Smooth muscle cell (in vitro differentiated cells): ENCODE results near the gene GADL1. TPM values are rescaled to one million over a fixed set of nuclear protein-coding genes. Genes with fewer than 3 reads are reported as not detected.

ENCODE experiments used
- DNase-seq: peaks from one replicate; lab custom pipeline; 2025; ENCODE audit not compliant: unreplicated experiment; lab: John Stamatoyannopoulos, UW
- H2AFZ ChIP-seq: fragments of 200-600 bp; sonication (generic); 2 replicates; pipeline ENCODE4 v1.6.0; 2016; ENCODE audit warnings: antibody characterized with exemption, low read depth, mild to moderate bottlenecking
- H3F3A ChIP-seq: fragments of 200-600 bp; sonication (generic); 2 replicates; pipeline ENCODE4 v1.6.0; 2017; ENCODE audit warnings: antibody characterized with exemption, low read depth
- H3K27ac ChIP-seq: fragments of 200-600 bp; sonication (generic); 2 replicates; pipeline ENCODE4 v1.5.1; 2016; ENCODE audit warnings: low read depth, mild to moderate bottlenecking
- H3K27me3 ChIP-seq: fragments of 200-600 bp; sonication (generic); 2 replicates; pipeline ENCODE4 v1.6.1; 2016; ENCODE audit warnings: low read depth, mild to moderate bottlenecking
- H3K36me3 ChIP-seq: fragments of 200-600 bp; sonication (generic); 2 replicates; pipeline ENCODE4 v1.5.1; 2016; ENCODE audit warnings: low read depth
- H3K4me1 ChIP-seq: fragments of 200-600 bp; sonication (generic); 2 replicates; pipeline ENCODE4 v1.5.1; 2016; ENCODE audit warnings: low read depth
- H3K4me2 ChIP-seq: fragments of 200-600 bp; sonication (generic); 2 replicates; pipeline ENCODE4 v1.6.0; 2016; ENCODE audit warnings: mild to moderate bottlenecking
- H3K4me3 ChIP-seq: fragments of 200-600 bp; sonication (generic); 2 replicates; pipeline ENCODE4 v1.5.1; 2016; ENCODE audit warnings: mild to moderate bottlenecking
- H3K79me2 ChIP-seq: fragments of 200-600 bp; sonication (generic); 2 replicates; pipeline ENCODE4 v1.6.0; 2016; ENCODE audit warnings: low read depth, mild to moderate bottlenecking
- H3K9ac ChIP-seq: fragments of 200-600 bp; sonication (generic); 2 replicates; pipeline ENCODE4 v1.6.0; 2016; ENCODE audit warnings: low read depth
- H3K9me3 ChIP-seq: fragments of 200-600 bp; sonication (generic); replicated peaks from 2 replicates; pipeline ENCODE4 v1.5.1; 2016; ENCODE audit warnings: low read depth
- H4K20me1 ChIP-seq: fragments of 200-600 bp; sonication (generic); 2 replicates; pipeline ENCODE4 v1.6.0; 2016; ENCODE audit warnings: low read depth
- WGBS: methylation state at CpG from one replicate; pipeline ENCODE4 v1.1.7; 2016; ENCODE audit warnings: low lambda C conversion rate; 5-methylcytosine and 5-hydroxymethylcytosine counted together
- polyA plus RNA-seq: library from polyadenylated mRNA; unstranded; fragments of >200 nt; fragmentation: Nextera tagmentation; extraction: Ambion mirVana; gene quantifications from 2 replicates; pipeline ENCODE4 v1.2.1, GENCODE V29; 2016
- total RNA-seq: library from RNA; depleted of rRNA; stranded (reverse); fragments of >200 nt; gene quantifications from 2 replicates; pipeline ENCODE4 v1.2.3, GENCODE V29; 2014
- TF ChIP-seq, protein P1 (sequence below): fragments of 200-600 bp; sonication (generic); IDR thresholded peaks from 2 replicates; pipeline ENCODE4 v1.5.1; 2017; ENCODE audit warnings: borderline replicate concordance, mild to moderate bottlenecking, antibody characterized with exemption; ENCODE audit not compliant: insufficient read depth, poor library complexity, severe bottlenecking

Gene GADL1
- total and polyA plus RNA-seq, 2 experiments from 2014 or later: not detected

DNA sequence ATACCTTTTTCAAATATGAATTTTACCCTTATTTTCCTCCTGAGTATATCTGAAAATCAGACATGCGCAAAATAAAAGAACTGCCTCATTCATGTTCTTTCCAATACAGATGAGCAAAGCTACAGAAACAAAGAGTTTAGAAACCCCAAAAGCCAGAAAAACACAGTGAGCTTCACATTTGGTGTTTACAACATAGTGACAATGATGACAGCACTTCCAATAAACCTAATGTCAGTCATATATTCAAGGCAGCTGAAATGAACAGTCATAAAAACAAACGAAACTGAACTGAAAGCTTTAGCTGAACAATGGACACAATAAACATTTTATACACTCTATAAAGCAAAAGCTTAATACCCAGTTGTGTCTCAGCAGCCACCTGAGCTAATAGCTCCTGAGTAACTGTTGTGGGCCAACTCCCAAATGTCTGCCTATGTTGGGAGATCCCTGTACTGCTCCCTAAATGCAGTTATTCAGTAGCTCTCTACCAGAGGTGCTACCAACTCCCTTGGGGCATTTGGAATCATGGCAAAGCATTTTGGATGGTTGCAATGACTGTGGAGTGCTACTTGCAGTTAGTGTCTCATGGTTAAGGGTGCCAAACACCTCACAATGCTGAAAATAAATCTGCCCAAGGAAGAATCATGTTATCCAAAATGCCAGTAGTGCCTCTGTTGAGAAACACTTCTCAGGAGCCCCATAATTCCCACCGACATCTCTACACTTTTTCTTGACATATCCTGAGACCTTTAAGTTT lies 156.5 kb downstream of the GADL1 start:
- no peaks in the 10 kb centered on the region for H3F3A ChIP-seq
- no peak for DNase-seq
- H3K9ac ChIP-seq: no peak overlapping the region
- 84% methylated on average over 3 of the region's 3 CpGs for WGBS
- H3K4me1 ChIP-seq: peaks cover 8% of the 10 kb centered on the region
- H3K27me3 ChIP-seq: no peaks in the 10 kb centered on the region
- H3K4me2 ChIP-seq: no peak overlapping the region
- no peak overlapping the region for H3K4me3 ChIP-seq
- H3K27ac ChIP-seq: no peak overlapping the region
- H3K79me2 ChIP-seq: no peaks in the 10 kb centered on the region
- no peaks in the 10 kb centered on the region for H3K36me3 ChIP-seq
- H4K20me1 ChIP-seq: no peaks in the 10 kb centered on the region
- no peak overlapping the region for H2AFZ ChIP-seq
- no peaks in the 10 kb centered on the region for H3K9me3 ChIP-seq
- TF ChIP-seq, protein P1, sequence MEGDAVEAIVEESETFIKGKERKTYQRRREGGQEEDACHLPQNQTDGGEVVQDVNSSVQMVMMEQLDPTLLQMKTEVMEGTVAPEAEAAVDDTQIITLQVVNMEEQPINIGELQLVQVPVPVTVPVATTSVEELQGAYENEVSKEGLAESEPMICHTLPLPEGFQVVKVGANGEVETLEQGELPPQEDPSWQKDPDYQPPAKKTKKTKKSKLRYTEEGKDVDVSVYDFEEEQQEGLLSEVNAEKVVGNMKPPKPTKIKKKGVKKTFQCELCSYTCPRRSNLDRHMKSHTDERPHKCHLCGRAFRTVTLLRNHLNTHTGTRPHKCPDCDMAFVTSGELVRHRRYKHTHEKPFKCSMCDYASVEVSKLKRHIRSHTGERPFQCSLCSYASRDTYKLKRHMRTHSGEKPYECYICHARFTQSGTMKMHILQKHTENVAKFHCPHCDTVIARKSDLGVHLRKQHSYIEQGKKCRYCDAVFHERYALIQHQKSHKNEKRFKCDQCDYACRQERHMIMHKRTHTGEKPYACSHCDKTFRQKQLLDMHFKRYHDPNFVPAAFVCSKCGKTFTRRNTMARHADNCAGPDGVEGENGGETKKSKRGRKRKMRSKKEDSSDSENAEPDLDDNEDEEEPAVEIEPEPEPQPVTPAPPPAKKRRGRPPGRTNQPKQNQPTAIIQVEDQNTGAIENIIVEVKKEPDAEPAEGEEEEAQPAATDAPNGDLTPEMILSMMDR: no peak

DNA sequence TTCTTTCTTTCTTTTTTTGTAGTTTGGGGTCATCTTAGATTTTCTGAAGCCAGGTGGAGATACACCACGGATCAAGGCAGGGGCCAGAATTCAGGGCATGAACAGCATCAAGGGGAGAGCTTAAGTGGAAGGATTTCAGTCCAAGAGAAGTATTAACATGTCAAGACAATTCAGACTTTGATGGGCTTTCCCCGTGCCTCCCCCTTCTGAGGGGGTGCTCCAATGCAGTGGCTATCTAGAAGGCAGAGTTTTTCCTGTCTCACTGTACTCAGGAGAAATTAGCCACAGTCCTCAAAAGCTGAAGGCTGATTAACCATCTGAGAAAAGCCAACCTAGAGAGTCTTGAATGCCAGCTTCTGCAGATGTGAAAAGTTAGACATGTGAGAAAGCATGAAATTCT lies 160.8 kb downstream of the GADL1 start:
- 86% methylated on average over 2 of the region's 2 CpGs for whole genome bisulfite sequencing
- peaks cover 8% of the 10 kb centered on the region for H3K4me1 ChIP-seq
- TF ChIP-seq, protein P1: no peak
- no peak for DNase-seq
- H2AFZ ChIP-seq: no peak overlapping the region
- no peaks in the 10 kb centered on the region for H3K27me3 ChIP-seq
- no peak overlapping the region for H3K9ac ChIP-seq
- no peak overlapping the region for H3K27ac ChIP-seq
- H3K4me2 ChIP-seq: peak overlapping the region; percentile 16
- H3K4me3 ChIP-seq: no peak overlapping the region
- H4K20me1 ChIP-seq: no peaks in the 10 kb centered on the region
- no peaks in the 10 kb centered on the region for H3F3A ChIP-seq
- H3K36me3 ChIP-seq: no peaks in the 10 kb centered on the region
- no peaks in the 10 kb centered on the region for H3K9me3 ChIP-seq
- H3K79me2 ChIP-seq: no peaks in the 10 kb centered on the region

DNA sequence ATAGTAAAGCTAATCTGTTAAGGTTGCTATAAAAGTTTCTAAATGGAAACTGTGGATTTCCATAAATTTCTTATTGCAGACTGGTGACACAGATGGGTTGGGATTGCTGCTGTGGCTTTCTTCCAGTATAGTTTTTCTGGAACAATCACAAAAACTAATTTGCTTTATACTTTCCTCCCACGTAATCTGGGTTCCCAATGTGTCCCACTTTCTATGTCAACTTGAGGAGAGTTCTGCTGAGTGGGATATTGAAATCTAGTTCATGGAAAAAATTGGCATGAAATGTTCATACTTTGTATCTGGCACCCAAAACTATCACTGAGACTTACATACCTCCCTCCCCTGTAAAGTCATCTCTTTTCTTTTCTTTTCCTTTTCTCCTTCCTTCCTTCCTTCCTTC lies 161.3 kb downstream of the GADL1 start:
- Histone ChIP-seq H3K9me3 (no peaks in the 10 kb centered on the region), H3K27ac (no peak overlapping the region), H4K20me1 (no peaks in the 10 kb centered on the region), H3K27me3 (no peaks in the 10 kb centered on the region), H3K9ac (no peak overlapping the region), H3K36me3 (no peaks in the 10 kb centered on the region), H2AFZ (no peak overlapping the region), H3K4me1 (peaks cover 8% of the 10 kb centered on the region), H3K4me3 (no peak overlapping the region), H3F3A (no peaks in the 10 kb centered on the region), H3K4me2 (no peak overlapping the region), H3K79me2 (no peaks in the 10 kb centered on the region)
- WGBS: 86% methylated on average over 1 of the region's 1 CpG
- no peak for DNase-seq
- TF ChIP-seq, protein P1: no peak

DNA sequence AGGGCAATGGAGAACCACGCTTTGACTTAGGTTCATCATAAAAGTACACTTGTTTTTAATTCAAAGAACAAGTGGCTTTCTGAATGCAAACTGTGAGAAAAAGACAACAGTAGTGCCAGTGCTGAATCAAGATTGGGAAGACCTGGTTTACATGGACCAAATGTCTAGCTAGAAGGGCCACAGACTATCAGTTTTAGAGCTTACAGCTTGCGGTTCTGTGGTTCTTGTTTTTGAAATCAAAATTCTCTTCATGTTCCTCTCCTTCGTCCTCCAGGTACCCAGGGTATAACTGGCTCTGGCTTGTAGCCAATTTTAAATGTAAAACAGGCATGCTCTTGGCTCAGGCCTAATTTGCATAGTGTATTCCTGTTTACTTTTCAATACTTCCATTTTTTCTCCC lies 163.5 kb downstream of the GADL1 start:
- Histone ChIP-seq H3K4me3 (no peak overlapping the region), H3K9me3 (no peaks in the 10 kb centered on the region), H3K79me2 (no peaks in the 10 kb centered on the region), H3K4me1 (peaks cover 8% of the 10 kb centered on the region), H4K20me1 (no peaks in the 10 kb centered on the region), H3K27ac (no peak overlapping the region), H3K9ac (no peak overlapping the region), H3K4me2 (no peak overlapping the region), H3F3A (no peaks in the 10 kb centered on the region), H3K27me3 (no peaks in the 10 kb centered on the region), H3K36me3 (no peaks in the 10 kb centered on the region), H2AFZ (no peak overlapping the region)
- TF ChIP-seq, protein P1: no peak
- DNase-seq: no peak
- 92% methylated on average over 3 of the region's 3 CpGs for WGBS
